Superior temporal gyrus (tissue), 1 donor: Measurements from ENCODE around the gene TUBA3E.
A peak's percentile ranks its signal among the peaks of the same experiment; 100 is the strongest.
"Not testable (repeated sequence)": the region's sequence is repeated elsewhere in the genome, so short reads cannot be mapped to it uniquely, and the experiment has no call there.

Experiments used
- DNase-seq: peaks from one replicate; pipeline ENCODE4 v3.0.0-alpha.2; 2016; ENCODE audit errors: extremely low spot score

TUBA3E gene

DNA sequence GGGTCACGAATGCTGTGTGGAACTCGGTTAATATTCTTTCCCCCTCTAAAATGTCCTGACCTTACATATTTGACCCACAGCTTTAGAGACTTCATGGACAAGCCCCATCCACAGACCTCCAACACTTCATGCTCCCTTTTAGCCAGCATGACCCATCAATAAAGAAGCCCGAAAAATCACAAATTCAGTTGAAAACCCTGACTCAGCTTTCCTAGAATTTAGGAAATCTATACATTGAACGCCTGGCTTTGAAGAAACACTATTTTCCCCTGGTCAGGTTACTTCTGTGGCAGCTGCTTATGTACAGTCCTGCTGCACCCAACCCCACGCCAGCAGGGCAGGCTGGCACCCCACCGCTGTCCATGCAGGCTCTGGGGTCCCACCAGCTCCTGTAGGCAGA, 6.9 kb downstream of the TUBA3E start:
- not testable (repeated sequence) for DNase-seq

DNA sequence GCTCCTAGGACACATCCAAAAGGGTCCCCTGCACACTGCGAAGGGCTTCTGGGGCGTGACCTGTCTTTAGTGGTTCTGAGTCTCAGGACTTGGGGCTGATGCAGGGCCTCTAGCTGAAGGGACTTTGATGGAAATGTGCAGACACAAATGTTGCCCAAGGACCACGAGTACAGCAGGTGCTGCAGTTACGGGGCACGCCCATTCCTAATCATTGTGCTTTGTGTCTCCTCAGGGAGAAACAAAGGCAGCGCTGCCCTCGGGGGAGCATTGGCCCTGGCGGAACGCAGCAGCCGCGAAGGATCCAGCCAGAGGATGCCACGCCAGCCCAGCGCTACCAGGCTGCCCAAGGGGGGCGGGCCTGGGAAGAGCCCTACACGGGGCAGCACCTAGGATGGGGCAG, 8.0 kb downstream of the TUBA3E start:
- no peak for DNase-seq

DNA sequence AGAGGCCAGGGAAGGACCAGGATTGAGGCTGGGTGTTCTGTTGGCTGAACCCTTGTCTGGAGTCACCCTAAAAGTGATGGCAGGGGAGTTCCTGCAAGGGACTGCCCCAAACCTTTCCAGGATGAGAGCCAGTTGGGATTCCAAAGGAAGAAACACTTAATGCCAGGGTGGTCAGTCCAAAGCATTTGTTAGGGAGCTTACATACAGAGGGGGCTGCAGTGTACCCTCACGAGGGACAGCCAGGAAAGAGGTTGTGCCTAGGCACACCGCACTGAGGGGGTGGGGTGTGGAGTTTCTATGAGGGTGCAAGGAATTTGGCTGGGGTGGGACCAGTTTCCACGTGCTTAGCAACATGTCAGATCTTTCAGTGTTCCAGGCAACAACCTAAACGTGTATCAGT, 9.3 kb downstream of the TUBA3E start:
- DNase-seq: not testable (repeated sequence)

DNA sequence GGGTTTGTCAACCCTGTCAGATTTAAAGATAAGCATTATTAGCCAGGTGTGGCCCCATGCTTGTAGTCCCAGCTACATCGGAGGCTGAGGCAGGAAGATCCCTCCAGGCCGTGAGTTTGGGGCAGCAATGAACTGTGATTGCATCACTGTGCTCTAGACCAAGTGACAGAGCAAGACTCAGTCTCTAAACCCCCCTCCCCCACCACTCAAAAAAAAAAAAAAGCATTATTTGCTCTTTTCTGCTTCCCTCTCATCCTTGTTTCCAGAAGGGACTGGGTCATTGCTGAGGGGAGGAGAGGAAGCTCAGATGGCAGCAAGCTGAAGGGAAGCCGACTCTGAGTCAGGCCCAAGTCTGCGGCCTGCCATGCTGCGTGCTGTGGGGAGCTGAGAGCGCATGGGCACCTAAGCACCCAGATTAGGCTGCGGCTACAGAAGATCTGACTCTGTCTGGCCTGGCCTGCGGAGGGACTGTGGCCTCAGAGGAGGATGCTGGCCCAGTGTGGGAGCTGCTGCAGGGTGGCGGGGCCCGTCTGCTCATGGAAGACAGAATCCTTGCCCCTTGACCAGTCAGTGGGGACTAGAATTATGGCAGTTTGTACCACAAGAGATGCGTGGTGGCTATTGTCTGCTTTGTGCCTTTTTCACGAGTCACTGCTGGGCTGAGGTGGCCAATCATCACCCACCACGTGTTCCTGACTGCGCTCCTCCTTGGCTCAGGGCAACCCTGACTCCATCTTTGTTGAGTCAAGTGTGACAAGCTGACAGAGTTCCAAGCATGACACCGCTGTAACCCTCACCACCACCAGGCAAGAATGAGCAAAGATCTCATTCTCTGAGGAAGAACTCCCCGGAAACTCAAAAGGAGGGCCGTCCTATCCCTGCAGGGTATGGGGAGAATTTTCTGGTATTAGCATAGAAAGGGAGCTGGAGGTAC, 10.1 kb downstream of the TUBA3E start:
- DNase-seq: not testable (repeated sequence)

DNA sequence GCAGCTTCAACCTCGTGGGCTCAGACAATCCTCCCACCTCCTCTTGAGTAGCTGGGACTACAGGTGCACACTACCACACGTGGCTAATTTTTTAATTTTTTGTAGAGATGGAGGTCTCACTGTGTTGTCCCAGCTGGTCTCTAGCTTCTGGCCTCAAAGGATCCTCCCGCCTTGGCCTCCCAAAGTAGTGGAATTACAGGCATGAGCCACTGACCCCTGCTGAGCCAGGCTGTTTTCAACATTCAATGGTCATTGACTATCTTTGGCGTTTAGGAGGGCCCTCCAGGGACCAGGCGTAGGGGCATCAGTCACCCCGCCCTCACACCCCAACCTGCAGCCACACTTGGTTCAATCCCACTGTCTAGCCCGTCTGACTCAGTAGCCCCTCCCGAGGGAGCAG, 11.0 kb downstream of the TUBA3E start:
- no peak for DNase-seq

DNA sequence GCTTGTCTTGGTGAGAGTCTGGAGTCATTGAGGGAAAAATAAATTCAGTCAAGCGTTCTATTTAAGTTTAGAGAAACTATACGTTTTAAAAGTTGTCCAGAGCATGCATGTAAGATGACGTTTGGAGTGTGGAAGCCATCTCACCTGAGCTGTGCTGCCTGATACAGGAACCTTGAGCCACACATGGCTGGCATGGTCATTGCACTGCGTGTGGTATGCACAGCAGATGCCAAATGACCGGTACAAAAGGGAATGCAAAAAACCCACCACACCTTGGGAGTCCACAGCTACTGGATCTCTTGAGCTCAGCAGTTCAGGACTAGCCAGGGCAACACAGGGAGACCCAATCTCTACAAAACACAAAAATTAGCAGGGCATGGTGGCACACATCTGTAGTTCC, 11.8 kb downstream of the TUBA3E start:
- no peak for DNase-seq

DNA sequence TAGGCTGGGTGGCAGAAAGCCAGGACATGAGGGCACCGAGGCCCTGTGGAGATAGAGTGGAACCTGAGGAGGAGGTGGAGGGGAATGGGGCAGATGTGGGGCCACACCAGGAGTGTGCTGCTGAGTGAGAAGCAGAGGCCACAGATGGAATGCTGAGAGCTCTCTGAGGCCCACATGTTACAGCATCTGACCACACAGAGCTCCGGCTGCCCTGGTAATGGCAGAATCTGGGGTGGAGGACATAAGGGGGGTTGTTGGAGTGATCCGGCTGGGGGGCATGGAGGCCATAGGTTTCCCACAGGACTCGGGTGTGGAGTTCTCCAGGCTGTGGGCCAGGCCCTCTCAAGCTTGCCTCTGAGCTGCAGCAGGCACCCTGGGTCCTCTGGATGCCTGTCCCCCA, 12.3 kb downstream of the TUBA3E start:
- no peak for DNase-seq

DNA sequence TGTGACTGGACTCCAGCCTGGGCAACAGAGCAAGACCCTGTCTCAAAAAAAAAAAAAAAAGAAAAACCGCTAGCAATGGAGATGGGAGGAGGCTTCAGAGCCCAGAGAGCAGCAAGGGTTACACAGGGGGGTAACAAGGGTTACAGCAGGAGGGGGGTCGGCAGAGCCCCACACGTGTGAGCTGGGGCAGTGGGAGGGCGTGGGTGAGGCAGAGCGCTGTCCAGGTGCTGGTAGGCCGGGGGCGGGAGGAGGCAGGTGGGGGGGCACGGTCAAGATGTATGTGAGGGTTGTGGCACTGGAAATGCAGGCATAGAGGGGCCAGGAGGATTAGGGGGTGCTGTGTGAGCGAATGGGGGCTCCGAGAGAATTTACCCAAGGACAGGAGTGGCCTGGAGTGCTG, 12.8 kb downstream of the TUBA3E start:
- no peak for DNase-seq

DNA sequence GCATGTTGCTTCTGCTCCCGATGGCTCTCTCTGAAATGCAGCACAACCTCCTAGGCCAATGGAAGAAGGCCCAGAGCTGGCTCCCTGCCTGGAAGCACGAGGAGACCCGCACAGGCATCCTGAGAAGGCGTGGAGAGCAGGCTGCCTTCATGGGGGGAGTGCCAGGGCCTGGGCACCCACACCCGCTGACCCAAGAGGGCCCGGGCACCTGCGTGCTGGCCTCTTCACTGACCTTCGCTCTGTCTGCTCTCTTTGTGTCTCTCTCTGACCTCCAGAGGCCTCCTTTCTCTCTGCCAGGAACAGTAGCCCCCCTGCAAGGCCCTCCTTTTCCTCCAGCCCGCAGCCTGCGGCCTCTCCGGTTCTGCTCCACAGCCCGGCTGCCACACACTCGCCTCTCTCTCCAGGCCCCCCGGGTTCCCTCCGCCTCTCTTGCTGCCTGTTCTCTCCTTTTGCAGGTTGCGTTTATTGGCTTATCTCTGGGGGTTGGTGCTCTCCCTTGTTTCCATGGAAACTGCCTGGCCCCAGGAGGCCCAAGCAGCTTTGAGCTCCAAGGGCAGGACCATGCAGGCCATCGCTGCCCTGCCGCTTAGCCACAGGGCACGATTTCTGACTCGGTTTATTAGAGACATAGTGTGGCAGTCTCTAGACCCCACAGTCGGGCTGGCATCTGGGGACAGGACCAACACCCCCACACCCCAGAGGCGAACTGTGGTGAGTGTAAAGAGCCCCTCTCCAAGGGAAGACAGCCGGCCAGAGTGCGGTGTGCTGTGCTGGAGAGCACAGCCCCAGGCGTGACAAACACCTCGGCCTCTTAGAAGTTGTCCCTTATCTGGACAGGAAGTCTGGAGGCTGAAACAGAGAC, 14.5 kb downstream of the TUBA3E start:
- peak; percentile 14 for DNase-seq

DNA sequence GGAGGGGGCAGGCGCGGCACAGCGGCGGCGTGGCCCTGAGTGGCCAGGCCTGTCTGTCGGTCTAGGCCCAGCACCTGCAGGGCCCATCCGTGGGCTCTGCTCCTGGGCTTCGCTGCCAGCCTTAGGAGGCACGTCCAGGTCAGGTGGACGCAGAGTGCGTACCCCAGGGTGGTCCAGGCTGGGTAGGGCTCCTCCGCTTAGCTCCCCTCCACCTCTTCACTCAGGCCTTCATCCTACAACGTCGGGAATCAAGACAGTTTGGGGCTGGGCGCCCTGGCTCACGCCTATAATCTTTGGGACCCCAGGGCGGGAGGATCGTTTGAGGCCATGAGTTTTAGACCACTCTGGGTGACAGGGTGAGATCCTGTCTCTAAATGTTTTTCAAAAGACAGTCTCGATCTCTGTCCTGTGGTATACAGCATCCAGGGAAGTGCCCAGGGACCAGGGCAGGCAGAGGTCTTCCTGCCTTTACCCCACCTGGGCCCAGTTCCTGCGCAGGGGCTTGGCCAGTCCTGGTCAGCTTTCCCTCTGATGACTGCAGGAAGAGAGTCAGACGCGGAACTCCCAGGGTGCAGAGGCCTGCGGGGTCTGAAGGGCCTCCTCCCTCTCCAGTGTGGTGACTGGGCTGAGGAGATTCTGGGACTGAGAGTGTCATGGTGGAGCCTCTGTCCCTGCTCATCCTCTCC, 15.3 kb downstream of the TUBA3E start:
- DNase-seq: peak; percentile 10

DNA sequence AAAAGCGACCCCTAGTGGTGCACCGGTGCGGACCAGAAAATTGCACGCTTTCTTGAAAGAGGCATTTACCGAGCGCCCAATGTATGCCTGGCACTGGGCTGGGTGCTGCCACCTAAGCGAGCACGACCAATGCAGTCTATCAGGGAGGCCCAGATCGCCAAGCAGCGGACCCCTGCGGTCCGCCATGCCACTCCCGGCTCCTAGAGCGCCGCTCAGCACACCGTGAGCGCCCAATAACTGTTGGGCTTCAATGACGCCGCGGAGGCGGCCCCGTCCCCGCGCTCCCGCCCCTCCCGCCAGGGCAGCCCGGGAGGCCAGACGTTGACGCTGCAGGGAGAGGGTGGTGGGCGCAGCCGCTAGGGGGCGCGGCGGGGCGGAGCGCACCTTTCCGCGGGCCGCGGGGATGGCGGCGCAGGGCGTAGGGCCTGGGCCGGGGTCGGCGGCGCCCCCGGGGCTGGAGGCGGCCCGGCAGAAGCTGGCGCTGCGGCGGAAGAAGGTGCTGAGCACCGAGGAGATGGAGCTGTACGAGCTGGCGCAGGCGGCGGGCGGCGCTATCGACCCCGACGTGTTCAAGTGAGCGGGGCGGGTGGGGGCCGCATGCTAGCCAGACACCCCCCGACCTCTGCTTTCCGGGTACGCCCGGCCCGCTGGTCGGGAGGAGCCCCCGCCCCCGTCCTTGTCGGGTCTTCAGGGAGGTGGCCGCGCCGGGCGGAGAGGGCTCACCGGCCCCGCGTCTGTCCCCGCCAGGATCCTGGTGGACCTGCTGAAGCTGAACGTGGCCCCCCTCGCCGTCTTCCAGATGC, 16.2 kb downstream of the TUBA3E start, which contains the start of gene MZT2B:
MZT2B (plus strand) TSS at position 383 of the 803 bp plus-strand sequence; CDS start at position 404, 21 bp downstream.
- DNase-seq: peak; percentile 81

DNA sequence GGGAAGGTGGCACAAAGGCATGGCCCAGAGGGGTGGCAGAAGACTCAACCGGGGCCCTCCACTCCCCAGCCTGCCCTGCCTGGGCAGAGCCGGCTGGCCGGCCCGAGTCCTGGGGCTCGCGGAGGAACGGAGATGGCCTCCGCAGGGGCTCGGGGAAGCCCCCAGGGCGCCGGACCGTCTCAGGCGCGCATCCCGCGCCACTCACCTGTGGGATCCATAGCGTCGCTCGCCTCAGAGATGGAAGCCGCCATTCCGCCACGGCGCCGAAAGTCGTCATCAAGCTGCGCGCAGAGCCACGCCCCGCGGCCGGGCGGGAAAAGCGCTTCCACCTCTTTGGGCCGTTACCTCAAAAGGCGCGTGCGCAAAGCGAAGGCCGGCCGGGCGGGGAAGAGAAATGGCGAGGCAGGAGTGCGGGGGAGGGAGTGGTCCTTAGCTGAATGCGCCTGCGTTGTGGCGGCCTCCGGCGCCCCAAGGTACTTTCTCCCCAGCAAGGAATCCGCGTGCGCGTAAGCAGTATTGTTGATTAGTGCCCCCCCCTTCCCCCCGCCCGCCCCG, 16.8 kb downstream of the TUBA3E start, which contains the start of gene SMPD4:
SMPD4 (minus strand) TSS at position 278 of the 555 bp plus-strand sequence. CDS start 5,010 bp downstream, outside the sequence.
- DNase-seq: peak; percentile 95

DNA sequence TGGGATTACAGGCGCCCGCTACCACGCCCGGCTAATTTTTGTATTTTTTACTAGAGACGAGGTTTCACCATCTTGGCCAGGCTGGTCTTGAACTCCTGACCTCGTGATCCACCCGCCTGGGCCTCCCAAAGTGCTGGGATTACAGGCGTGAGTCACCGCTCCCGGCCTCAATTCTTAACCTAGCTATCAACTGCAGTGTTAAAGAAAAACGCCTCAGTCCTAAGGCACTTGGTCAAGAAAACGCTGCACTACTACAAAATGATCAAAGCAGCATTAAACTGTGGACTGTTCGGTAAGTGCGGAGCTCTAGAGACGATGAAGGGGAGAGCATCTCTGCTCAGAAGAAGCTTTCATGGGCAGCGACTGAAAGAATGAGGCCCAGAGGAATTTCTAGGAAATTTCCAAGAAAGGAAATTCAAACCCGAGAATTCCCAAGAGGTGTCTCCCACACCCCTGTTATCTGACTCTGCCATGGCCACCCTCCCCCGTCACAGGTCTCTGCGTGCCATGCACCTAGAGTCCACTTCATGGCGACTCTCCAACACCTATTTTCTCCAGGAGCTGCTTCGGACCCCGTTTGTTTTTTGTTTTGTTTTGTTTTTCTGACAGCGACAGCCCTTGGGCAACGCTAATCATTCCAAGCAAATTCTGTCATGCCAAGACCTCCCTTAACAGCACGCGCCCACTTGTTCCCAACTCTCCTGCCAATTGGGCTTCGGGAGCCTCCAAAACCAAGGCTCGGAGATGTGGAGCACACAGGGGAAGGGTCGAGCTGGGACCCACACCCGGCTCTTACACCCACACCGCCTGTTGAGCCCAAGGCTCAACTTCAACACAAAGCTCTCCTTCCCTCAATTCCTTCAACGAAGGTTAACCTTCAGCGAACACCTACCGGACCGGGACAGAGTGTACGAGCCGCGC, 17.6 kb downstream of the TUBA3E start:
- not testable (repeated sequence) for DNase-seq

DNA sequence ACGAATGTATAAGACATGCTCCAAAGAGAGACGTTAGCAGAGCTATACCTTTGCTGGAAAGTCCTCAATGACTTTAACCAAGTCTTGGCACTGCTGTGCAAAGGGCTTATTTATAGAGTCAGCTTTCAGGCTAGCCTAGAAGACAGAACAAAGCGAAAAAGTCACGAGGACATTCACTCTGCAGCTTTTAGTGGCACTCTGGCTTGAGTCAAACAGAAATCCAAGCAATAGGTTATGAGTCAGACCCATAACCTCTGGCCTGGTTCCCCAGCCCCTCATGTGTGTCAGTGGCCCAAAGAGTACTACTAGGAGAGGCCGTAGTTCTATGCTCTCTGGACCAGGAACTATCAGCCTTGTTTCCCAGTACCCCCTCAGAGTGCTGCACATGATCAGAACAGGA, 23.4 kb downstream of the TUBA3E start:
- not testable (repeated sequence) for DNase-seq

DNA sequence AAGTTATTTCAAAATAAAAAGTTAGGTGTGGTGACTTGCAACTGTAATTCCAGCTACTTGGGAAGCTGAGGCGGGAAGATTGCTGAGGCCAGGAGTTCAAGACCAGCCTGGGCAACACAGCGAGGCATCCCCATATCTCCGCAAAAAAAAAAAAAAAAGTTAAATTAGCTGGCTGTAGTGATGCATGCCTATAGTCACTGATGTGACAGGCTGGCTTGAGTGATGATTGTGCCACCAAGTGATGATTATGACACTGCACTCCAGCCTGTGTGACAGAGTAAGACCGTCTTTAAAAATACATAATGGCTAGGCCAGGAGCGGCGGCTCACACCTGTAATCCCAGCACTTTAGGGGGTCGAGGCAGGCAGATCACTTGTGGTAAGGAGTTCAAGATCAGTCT, 28.3 kb downstream of the TUBA3E start:
- DNase-seq: no peak

DNA sequence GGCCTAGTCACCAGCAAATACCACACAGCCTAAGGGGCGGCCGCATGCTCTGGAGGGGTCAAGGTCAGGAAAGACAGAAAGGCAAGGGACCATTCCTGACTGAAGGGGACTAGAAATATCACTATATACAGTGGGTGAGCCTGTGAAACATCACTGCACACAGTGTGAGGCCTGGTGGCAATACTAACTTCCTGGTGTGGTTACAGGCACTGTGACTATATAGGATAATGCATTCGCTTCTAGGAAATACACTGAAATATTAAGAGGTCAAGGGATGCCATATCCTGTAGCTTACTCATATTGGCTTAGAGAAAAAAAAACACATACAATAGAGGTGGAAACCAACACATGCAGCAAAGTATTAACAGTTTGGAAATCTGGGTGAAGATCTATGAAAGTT, 29.1 kb downstream of the TUBA3E start:
- not testable (repeated sequence) for DNase-seq

DNA sequence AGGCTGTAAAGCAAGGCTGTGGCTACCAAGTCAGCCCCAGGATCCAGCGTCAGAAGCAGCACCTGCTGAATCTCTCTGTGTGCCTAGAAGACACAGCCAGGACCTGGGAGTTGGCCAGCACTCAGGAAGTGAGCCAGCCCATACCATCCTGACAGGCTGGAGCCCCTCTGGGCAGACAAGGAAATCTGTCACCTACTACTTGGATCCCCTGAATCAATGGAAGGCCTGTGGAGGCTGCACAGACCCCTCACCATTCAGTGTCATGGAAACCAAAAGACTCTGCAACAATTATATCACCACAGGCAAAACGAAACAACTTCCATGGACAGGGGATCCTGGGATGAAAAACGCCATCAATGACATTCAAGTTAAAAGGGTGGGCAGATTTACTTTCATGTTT, 31.6 kb downstream of the TUBA3E start:
- DNase-seq: not testable (repeated sequence)

DNA sequence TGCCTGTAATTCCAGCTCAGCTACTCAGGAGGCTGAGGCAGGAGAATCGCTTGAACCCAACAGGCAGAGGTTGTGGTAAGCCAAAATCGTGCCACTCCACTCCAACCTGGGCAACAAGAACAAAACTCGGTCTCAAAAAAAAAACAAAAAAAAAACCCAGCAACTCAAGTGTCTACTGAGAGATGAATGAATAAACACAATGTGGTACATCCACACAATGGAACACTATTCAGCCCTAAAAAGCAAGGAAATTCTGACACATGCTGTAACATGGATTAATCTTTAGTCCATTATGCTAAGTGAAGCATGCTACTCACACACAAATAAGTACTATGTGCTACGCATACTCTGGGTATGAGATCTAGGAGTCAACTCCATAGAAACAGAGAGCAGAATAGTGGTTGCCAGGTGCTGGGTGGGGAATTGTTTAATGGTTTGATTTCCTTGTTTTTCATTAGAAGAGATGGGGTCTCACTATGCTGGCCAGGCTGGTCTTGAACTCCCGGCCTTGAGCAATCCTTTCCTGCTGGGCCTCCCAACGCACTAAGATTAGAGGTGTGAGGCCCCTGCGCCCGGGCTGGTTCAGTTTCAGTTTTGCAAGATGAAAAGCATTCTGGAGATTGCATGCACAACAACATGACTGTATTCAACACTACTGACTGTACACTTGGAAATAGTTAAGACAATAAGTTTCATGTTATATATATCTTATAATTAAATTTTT, 32.8 kb downstream of the TUBA3E start:
- no peak for DNase-seq

DNA sequence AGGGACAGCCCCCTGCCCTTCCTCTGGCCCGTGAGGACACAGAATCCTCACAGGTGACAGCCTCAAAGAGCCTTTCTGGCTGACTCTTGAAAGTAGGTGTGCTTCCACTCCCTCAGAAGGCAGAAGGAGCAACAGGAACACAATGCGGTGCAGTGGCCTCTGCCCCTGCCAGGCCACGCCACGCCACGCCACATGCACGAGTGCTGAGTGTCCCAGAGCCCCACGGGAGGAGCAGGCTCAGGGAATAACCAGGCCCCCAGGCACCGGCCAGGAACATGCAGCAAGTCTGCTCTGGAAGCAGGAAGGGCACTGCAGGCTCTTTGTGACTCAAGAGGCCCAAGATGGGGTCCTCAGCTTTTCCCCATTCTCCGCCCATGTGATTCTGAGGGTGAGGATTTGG, 35.3 kb downstream of the TUBA3E start:
- DNase-seq: no peak
